Activated CD4-positive, alpha-beta T cell treated with anti-CD3 and anti-CD28 coated beads, Interleukin-2, amount 10 ng/mL, durations not matched to agents 7 days and 5 days (primary cell): ENCODE measurements around the gene TENM3. TPM values are rescaled to one million over a fixed set of nuclear protein-coding genes. Genes with fewer than 3 reads are reported as not detected.

ENCODE experiments used
- CTCF ChIA-PET: fragments of 350-600 bp; sonication (Branson Sonifier 250); formaldehyde crosslinking; loops from one replicate; lab custom pipeline; 2021; ENCODE audit warnings: antibody characterized with exemption; lab: Charles Lee
- POLR2A ChIA-PET: fragments of 350-600 bp; sonication (Branson Sonifier 250); formaldehyde crosslinking; loops from one replicate; lab custom pipeline; 2021; ENCODE audit warnings: antibody characterized with exemption; lab: Charles Lee
- DNase-seq: peaks from one replicate; pipeline ENCODE4 v3.0.0-alpha.2; 2020
- H3K27ac Mint-ChIP-seq: one replicate; pipeline ENCODE4 v1.8.0; 2021; ENCODE audit warnings: mild to moderate bottlenecking, moderate library complexity, mixed read lengths
- H3K27me3 Mint-ChIP-seq: one replicate; pipeline ENCODE4 v1.8.0; 2021; ENCODE audit warnings: mixed read lengths
- H3K36me3 Mint-ChIP-seq: one replicate; pipeline ENCODE4 v1.8.0; 2021; ENCODE audit warnings: low read depth, mixed read lengths
- H3K4me1 Mint-ChIP-seq: one replicate; pipeline ENCODE4 v1.8.0; 2021; ENCODE audit warnings: mixed read lengths
- H3K4me3 Mint-ChIP-seq: one replicate; pipeline ENCODE4 v1.8.0; 2021; ENCODE audit warnings: mild to moderate bottlenecking, moderate library complexity, mixed read lengths
- H3K9me3 Mint-ChIP-seq: one replicate; pipeline ENCODE4 v1.8.0; 2021; ENCODE audit warnings: mixed read lengths
- total RNA-seq, 2 experiments: library from RNA; stranded (reverse); gene quantifications; one replicate each; pipeline ENCODE4 v1.2.3, GENCODE V29; 2021

Gene TENM3
- total RNA-seq, 2 experiments from 2014 or later, result not detected

DNA sequence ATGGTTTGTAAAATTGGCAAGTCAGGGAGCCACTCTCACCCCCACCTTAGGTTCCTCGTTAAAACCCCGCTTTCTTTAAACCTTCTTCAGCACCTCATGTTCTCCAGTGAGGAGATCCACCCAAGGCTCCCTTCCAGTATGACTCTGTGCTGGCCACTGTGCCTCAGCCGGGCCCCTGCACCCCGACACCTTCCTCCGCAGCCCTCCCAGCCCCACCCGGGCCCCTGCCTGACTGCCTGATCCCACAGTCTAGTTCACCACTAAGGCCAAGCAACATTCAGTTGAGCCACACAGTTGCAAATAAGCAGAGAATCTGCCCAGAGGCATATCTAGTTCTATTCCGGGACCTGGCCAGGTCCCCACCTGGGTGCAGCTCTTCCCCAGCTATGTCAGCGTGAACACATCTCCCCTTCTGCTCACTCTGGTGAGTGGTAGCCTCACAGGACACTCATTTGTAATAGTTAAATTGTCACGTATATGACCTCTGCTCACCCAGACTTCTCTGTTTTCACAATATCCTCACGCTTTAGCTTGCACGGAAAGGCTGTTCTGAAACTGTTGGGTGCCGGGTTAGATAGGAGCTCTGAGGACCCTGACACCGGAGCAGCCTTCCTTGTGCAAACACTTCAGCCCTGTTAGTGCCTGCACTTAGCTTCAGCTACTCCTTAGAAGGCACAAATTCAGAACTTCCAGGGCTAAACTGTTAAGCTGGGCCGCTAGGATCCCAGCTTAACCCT is 527.2 kb downstream of the TENM3 start:
- no peak for DNase-seq
- H3K27ac Mint-ChIP-seq, result no peak overlapping the region
- no peaks in the 10 kb centered on the region for H3K9me3 Mint-ChIP-seq
- CTCF ChIA-PET, result no interaction called here
- no peaks in the 10 kb centered on the region for H3K4me1 Mint-ChIP-seq
- H3K36me3 Mint-ChIP-seq, result no peaks in the 10 kb centered on the region
- no peak overlapping the region for H3K4me3 Mint-ChIP-seq
- POLR2A ChIA-PET, result no interaction called here
- no peaks in the 10 kb centered on the region for H3K27me3 Mint-ChIP-seq

DNA sequence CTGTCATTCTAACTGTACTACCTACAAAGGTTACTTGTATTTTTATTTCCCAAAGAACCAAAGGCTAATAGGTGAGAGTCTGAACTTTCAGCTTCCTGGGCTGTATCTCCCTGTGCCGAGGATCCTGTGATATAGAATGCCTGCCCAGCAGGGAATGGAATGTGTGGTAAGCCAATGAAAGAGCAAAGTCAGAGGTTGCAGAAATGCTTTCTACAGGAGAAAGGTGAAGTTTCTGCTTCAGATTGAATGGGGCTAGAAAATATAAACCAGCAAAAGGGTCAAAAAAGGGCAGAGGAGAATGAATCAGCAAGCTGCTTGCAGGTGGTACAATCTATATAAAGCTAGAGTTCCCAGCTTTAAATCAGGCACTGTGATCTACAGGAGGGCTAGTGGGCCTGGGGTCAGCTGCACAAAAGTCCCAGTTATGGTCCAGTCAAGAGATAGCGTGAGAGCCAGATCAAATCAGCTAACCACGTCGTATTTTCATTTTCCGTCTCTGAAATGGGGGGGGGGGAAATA is 527.9 kb downstream of the TENM3 start:
- POLR2A ChIA-PET, result no interaction called here
- CTCF ChIA-PET, result no interaction called here
- no peaks in the 10 kb centered on the region for H3K4me1 Mint-ChIP-seq

DNA sequence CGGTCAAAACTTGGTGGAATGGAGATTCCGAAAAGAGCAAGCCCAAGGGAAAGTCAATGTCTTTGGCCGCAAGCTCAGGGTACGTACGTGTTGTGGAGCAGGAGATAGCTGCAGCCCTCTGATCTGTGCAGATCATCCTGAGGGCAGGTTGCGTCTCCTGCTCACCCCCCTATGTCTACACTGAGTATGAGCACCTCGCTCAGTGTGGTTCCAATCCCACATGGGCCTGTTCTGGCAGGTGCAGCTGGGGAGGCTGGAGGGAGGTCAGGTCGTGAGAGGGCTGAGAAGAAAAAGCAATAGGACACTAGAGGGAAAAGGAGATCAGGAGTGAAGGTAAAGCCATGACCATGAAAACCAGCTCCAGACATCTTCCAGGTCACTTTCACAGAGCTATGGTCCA is 531.9 kb downstream of the TENM3 start:
- Mint-ChIP-seq H3K27me3 (no peaks in the 10 kb centered on the region), H3K9me3 (no peaks in the 10 kb centered on the region), H3K4me3 (no peak overlapping the region), H3K36me3 (no peaks in the 10 kb centered on the region), H3K4me1 (no peaks in the 10 kb centered on the region), H3K27ac (no peak overlapping the region)
- CTCF ChIA-PET, result no interaction called here
- POLR2A ChIA-PET, result no interaction called here
- DNase-seq, result no peak

More for the DNA sequence above, 527.9 kb downstream of the TENM3 start:
- DNase-seq, result no peak
- no peak overlapping the region for H3K4me3 Mint-ChIP-seq
- H3K27ac Mint-ChIP-seq, result no peak overlapping the region
- no peaks in the 10 kb centered on the region for H3K9me3 Mint-ChIP-seq
- no peaks in the 10 kb centered on the region for H3K27me3 Mint-ChIP-seq
- H3K36me3 Mint-ChIP-seq, result no peaks in the 10 kb centered on the region

GRCh38 chr4:182776376-182777105 is 533.3 kb downstream of the TENM3 start:
- no peak for DNase-seq
- Mint-ChIP-seq H3K36me3 (no peaks in the 10 kb centered on the region), H3K4me1 (no peaks in the 10 kb centered on the region), H3K4me3 (no peak overlapping the region), H3K9me3 (no peaks in the 10 kb centered on the region), H3K27me3 (no peaks in the 10 kb centered on the region), H3K27ac (no peak overlapping the region)
- ChIA-PET POLR2A (no interaction called here), CTCF (interaction anchor here (0.6 to 0.7 kb wide), 2 partner anchors 24 to 35 kb away, joined by 3 read pairs; no protein-coding TSS in a partner anchor)

DNA sequence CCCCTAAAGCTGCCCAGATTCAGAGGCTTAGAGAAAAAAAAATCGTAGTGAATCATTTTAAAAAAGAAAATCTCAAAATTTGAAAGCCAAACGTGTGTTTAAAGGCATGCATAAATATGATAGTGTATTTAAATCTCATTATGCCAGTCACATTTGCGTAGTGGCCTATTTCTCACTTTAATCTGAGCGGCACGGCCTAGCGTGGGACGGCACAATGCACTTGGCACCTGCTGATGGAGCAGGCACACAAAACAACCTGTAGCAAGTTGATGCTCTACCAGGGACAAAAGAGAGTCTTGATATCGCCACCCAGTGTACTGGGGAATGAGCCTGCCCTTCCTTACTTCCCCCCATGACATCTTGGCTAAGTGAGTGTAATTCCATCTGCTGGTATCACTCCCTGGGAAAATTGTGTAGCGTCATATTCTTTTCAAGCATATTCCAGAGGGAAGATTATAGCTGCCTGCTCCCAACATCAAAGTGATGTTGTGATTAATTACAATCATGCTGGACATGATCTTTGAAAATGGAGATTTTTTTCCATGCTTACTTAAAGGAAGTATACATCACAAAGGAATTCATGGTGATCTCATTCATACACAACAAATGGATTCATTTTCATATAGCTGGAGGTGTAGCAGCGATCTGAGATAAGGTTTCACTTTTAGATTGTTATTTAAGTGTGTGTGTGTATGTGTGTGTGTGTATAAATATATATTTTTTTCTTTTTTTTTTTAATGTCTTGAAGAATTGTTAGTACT is 535.2 kb downstream of the TENM3 start:
- H3K9me3 Mint-ChIP-seq, result no peaks in the 10 kb centered on the region
- ChIA-PET CTCF (no interaction called here), POLR2A (no interaction called here)
- no peak overlapping the region for H3K27ac Mint-ChIP-seq
- no peaks in the 10 kb centered on the region for H3K36me3 Mint-ChIP-seq
- no peak overlapping the region for H3K4me3 Mint-ChIP-seq
- no peaks in the 10 kb centered on the region for H3K4me1 Mint-ChIP-seq
- no peak for DNase-seq
- no peaks in the 10 kb centered on the region for H3K27me3 Mint-ChIP-seq

DNA sequence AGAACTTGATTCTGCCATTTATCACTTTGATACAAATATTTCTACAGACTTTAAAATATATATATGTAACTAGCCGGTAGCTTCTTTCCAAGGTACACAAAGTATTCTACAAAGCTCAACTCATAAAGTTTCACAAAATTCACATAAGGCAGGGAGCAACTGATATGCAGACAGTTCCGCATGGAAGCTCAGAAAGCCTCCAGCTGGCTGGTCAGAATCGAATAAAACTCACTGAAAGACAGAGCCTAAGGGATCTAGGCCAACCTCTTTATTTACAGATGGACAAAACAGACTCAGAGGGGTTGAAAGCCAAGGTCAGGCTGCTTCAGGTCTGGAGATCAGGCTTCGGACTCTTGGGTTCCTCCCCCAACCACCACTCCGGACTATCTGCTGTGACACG is 543.8 kb downstream of the TENM3 start:
- no peaks in the 10 kb centered on the region for H3K4me1 Mint-ChIP-seq
- no peak overlapping the region for H3K4me3 Mint-ChIP-seq
- H3K36me3 Mint-ChIP-seq, result no peaks in the 10 kb centered on the region
- no peaks in the 10 kb centered on the region for H3K9me3 Mint-ChIP-seq
- no peak overlapping the region for H3K27ac Mint-ChIP-seq
- ChIA-PET POLR2A (no interaction called here), CTCF (interaction anchor here (0.5 to 0.9 kb wide), 2 partner anchors 10 to 170 kb away, joined by 3 to 8 read pairs; no protein-coding TSS in a partner anchor)
- no peak for DNase-seq
- H3K27me3 Mint-ChIP-seq, result no peaks in the 10 kb centered on the region

GRCh38 chr4:182788201-182788600 is 545.0 kb downstream of the TENM3 start:
- Mint-ChIP-seq H3K36me3 (no peaks in the 10 kb centered on the region), H3K4me3 (no peak overlapping the region), H3K27ac (no peak overlapping the region), H3K27me3 (no peaks in the 10 kb centered on the region), H3K4me1 (no peaks in the 10 kb centered on the region), H3K9me3 (no peaks in the 10 kb centered on the region)
- ChIA-PET POLR2A (no interaction called here), CTCF (interaction anchor here (0.6 kb wide), 1 partner anchor 85 kb away, joined by 3 read pairs; no protein-coding TSS in a partner anchor)
- DNase-seq, result no peak

DNA sequence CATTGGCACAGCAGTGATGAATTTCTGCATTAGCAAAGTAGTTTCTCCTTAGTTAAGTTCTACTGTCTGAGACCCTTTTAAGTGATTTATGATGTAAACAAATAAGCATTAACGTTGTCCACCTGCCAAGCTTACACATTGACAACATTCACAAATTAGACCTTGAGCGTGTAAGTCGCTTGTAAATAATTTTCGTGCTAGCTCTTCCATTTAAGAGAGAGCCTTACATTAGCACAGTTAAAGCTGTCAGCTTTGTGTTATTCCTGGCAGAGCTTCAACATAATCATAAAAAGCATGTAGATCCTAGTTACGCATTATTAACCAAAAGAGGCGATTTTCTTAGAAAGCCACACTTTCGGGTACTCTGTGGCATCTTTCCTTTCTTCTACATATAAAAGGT is 546.3 kb downstream of the TENM3 start:
- DNase-seq, result no peak
- POLR2A ChIA-PET, result no interaction called here
- CTCF ChIA-PET, result no interaction called here
- no peak overlapping the region for H3K27ac Mint-ChIP-seq
- H3K4me3 Mint-ChIP-seq, result no peak overlapping the region
- H3K36me3 Mint-ChIP-seq, result no peaks in the 10 kb centered on the region
- H3K27me3 Mint-ChIP-seq, result no peaks in the 10 kb centered on the region
- no peaks in the 10 kb centered on the region for H3K9me3 Mint-ChIP-seq
- no peaks in the 10 kb centered on the region for H3K4me1 Mint-ChIP-seq

DNA sequence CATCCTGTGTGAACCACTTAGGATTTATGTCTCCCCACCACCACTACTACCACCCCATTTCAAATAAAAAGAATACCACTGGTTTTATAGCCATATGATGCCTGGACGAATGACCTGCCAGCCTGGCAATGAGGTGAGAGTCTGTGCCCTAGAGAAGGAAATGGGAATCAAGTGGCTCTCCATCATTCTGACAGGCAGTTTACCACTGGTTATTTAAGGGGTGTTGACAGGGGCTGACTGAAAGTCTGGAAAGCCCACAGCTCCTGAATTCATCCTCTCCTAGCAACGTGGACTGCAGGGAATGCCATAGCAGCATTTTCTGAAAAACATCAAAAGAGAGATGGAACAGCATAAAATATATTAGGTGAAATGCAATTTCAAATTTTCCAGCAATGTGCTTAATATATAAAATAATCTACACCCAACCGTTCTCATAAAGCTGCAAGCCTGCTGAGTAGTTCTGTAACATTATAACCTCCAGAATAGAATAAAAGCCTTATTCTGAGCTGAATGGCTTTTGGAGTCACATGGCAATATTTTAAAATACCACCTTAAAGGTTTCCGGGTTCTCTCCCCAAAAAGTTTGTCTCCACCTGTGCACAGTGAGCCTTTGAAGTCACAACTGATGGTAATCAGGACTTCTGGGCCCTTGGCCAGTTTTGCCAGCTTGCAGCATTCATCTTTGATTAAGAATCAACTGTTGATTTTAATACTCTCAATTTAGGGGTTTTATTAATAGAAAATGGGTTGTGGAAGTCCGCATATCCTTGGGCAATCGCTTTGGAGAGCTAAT is 552.4 kb downstream of the TENM3 start:
- Mint-ChIP-seq H3K4me1 (no peaks in the 10 kb centered on the region), H3K9me3 (no peaks in the 10 kb centered on the region), H3K4me3 (no peak overlapping the region), H3K27me3 (no peaks in the 10 kb centered on the region), H3K27ac (no peak overlapping the region), H3K36me3 (no peaks in the 10 kb centered on the region)
- POLR2A ChIA-PET, result no interaction called here
- CTCF ChIA-PET, result interaction anchor here (0.7 kb wide), 1 partner anchor 1561 kb away, joined by 3 read pairs; no protein-coding TSS in a partner anchor
- no peak for DNase-seq

DNA sequence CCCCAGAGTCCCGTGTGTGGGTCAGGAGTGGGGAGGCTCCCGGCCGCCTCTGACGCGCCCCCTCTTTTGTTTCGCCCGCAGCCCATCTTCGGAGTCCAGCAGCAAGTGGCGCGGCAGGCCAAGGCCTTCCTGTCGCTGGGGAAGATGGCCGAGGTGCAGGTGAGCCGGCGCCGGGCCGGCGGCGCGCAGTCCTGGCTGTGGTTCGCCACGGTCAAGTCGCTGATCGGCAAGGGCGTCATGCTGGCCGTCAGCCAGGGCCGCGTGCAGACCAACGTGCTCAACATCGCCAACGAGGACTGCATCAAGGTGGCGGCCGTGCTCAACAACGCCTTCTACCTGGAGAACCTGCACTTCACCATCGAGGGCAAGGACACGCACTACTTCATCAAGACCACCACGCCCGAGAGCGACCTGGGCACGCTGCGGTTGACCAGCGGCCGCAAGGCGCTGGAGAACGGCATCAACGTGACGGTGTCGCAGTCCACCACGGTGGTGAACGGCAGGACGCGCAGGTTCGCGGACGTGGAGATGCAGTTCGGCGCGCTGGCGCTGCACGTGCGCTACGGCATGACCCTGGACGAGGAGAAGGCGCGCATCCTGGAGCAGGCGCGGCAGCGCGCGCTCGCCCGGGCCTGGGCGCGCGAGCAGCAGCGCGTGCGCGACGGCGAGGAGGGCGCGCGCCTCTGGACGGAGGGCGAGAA is 556.5 kb downstream of the TENM3 start:
- no peaks in the 10 kb centered on the region for H3K9me3 Mint-ChIP-seq
- H3K4me3 Mint-ChIP-seq, result no peak overlapping the region
- H3K27me3 Mint-ChIP-seq, result peaks cover 5% of the 10 kb centered on the region
- POLR2A ChIA-PET, result no interaction called here
- no peak overlapping the region for H3K27ac Mint-ChIP-seq
- CTCF ChIA-PET, result no interaction called here
- no peaks in the 10 kb centered on the region for H3K4me1 Mint-ChIP-seq
- no peak for DNase-seq
- H3K36me3 Mint-ChIP-seq, result no peaks in the 10 kb centered on the region

- CTCF ChIA-PET, result no interaction called here
Measured at GRCh38 chr4:182800216-182800515, 557.0 kb downstream of the TENM3 start.

DNA sequence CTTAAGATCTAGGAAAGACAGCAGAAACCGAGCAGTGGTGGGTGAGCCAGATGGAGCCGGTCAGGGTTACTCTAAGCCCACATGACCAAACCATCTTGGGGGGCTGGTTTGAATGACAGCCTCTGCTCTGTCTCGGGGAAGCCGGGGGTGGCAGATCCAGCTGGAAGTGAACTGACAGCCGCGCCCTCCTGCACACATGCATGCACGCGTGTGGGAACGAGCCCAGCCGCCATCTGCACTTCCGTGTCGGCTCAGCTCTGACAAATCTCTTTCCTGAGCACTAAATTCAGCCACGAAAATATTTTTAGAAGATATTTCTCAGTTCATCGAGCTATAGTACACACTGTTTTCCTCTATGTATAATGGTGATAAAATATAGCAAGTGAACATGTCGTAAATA is 558.4 kb downstream of the TENM3 start:
- H3K4me3 Mint-ChIP-seq, result no peak overlapping the region
- H3K36me3 Mint-ChIP-seq, result no peaks in the 10 kb centered on the region
- no peak for DNase-seq
- no peaks in the 10 kb centered on the region for H3K9me3 Mint-ChIP-seq
- H3K4me1 Mint-ChIP-seq, result peaks cover 3% of the 10 kb centered on the region
- ChIA-PET CTCF (no interaction called here), POLR2A (no interaction called here)
- peaks cover 6% of the 10 kb centered on the region for H3K27me3 Mint-ChIP-seq
- no peak overlapping the region for H3K27ac Mint-ChIP-seq

More at GRCh38 chr4:182800216-182800515, 557.0 kb downstream of the TENM3 start:
- Mint-ChIP-seq H3K4me3 (no peak overlapping the region), H3K9me3 (no peaks in the 10 kb centered on the region), H3K4me1 (no peaks in the 10 kb centered on the region), H3K27me3 (peaks cover 5% of the 10 kb centered on the region), H3K36me3 (no peaks in the 10 kb centered on the region), H3K27ac (no peak overlapping the region)
- DNase-seq, result no peak
- POLR2A ChIA-PET, result no interaction called here
